ENCODE measurements around the gene VSTM2L.
A peak's percentile ranks its signal among the peaks of the same experiment; 100 is the strongest.
"Not testable (repeated sequence)": the region's sequence is repeated elsewhere in the genome, so short reads cannot be mapped to it uniquely, and the experiment has no call there.

VSTM2L gene, protein sequence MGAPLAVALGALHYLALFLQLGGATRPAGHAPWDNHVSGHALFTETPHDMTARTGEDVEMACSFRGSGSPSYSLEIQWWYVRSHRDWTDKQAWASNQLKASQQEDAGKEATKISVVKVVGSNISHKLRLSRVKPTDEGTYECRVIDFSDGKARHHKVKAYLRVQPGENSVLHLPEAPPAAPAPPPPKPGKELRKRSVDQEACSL

GRCh38 chr20:37902504-37903313 lies at the start of gene VSTM2L:
Gene VSTM2L, plus strand, starts transcription at chr20:37903127. Its CDS starts 224 bp downstream, at chr20:37903351.
- DNase-seq (ENCODE audit: low spot score), result no peak

DNA sequence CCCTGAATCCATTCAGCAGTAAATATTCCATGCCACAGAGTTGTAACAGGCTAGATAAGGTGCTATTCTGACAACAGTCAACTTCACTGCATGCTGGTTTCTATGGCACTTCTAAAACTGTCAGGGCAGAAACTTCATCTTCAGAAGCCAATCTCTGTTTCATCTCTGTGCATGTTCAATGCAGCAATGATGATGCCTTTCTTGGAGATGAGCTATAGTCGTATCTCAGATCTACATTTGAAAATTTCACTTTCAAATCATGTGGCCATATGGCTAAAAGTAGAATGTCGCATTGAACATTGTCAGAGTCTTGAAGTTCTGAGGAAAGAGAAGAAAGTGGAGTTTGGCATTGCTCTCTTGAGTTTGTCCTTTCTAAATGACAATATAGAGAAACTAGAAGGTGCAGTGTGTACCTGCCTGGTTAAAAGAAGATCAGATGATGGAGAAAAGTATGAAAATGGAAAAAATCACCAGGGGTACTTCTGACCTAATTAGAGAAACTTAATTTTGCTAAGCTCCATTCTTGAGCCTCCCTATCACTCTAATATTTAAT lies 49.0 kb upstream of the VSTM2L start:
- no peak for DNase-seq (ENCODE audit: low spot score)

DNA sequence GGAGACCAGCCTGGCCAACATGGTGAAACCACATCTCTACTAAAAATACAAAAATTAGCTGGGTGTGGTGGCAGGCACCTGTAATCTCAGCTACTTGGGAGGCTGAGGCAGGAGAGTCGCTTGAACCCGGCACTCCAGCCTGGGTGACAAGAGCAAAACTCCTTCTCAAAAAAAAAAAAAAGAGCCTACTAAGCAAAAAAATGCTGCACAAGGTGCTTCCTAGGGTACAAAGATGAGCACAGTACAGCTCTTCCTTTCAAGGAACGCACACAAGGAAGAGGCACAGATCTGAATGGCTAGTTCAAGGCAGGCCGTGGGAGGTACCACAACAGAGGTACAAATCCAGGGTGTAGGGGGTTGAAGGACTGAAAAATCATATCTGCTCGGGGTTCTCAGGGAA lies 46.9 kb upstream of the VSTM2L start:
- DNase-seq (ENCODE audit: low spot score), result not testable (repeated sequence)

GRCh38 chr20:37856932-37857660 lies 45.8 kb upstream of the VSTM2L start:
- DNase-seq (ENCODE audit: low spot score), result no peak

- no peak for DNase-seq (ENCODE audit: low spot score)
Observed at GRCh38 chr20:37859406-37860171, 43.3 kb upstream of the VSTM2L start.

DNA sequence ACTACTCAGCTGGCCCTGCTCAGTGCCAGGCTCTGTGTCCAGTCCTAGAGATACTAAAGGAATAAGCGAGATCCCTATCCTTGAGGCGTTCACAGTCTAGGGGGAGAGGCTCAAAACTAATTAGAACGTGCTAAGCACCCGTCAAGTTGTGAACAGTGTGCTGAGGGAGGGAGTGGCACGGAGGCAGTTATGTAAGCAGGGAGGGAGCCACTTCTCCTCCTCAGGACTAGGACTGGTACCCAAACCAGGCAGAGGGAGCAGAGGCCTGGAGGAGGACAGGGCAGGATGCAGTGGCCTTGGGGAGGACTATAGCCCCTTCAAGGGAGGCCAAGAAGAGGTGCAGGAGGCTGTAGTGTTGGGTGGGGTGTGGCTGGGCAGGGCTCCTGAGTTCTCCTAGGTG lies 39.6 kb upstream of the VSTM2L start:
- DNase-seq (ENCODE audit: low spot score), result no peak

DNA sequence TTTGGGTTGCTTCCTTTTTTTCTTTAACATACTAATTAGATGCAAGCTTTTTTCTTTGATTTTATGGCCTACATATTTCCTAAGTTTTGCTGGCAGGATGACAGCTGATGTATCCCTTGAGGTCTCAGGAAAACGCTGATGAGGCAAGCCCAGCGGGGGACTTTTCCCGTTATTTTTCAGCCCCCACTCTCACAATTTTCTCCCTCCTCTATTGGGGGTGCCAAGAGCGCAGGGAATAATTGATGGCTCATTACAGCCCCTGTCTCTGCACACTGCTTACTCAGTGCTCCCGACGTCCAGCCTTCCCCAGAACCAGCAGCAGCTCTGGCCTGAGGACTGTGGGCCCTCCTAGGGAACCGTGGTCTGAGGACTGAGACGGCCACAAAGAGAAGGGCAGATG lies 38.6 kb upstream of the VSTM2L start:
- no peak for DNase-seq (ENCODE audit: low spot score)

DNA sequence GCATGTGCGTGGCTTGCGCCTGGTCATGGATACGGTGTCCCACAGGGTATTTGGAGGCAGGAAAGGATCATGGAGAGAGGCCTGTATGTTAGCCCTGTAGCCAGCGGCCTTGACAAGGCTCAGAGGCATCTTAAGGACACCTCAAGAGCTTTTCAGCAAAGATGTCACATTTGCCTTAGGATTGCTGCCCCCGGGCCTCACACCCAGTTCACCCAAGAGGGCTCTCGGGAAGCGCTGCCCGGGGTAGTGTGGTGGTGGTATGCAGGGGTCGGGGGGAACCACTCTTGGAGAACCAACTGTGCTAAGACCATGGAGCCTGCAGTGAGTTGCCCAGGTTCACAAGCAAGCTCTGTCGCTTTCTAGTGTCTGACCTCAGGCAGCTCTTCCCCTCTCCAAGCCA lies 36.9 kb upstream of the VSTM2L start:
- no peak for DNase-seq (ENCODE audit: low spot score)

DNA sequence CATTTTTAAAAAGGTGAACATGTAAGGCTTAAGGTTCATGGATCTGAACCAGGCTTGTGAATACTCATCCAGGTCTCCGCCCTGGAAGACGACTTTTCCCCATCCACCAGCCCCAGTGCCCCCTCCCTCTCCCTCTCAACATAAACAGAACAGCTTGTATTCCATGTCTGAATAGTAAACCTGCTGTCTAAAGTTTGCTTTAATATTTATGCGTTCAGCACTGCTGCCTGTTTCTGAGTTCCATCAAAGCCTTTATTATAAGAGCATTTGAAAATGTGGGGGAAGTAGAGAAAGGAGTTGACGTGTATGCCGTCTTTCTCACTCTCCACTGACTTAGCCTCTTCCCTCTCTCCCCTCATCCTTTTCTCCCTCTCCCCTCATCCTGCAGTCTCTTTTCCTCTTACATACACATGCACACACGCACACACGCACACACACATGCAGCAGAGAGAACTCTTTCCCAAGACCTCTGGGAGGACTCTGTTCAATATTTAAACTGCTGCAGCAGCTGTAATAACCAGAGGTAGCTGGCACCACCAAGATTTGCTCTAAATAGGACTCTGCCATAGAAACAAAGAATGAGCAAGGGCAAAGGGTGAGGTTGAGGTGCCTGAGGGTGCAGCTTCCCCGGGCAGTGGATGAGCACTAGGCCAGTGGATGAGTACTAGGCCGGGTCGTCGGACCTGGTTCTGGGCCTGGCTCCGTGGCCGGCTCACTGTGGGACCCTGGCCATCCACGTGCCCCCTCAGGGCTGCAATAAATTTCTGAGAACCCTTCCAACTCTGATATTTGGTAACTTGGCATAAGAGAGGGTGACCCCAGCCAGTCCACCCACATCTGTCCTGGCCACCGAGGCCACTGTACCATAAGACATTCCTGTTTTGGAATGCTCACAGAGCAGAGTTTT lies 35.4 kb upstream of the VSTM2L start:
- DNase-seq (ENCODE audit: low spot score), result no peak

DNA sequence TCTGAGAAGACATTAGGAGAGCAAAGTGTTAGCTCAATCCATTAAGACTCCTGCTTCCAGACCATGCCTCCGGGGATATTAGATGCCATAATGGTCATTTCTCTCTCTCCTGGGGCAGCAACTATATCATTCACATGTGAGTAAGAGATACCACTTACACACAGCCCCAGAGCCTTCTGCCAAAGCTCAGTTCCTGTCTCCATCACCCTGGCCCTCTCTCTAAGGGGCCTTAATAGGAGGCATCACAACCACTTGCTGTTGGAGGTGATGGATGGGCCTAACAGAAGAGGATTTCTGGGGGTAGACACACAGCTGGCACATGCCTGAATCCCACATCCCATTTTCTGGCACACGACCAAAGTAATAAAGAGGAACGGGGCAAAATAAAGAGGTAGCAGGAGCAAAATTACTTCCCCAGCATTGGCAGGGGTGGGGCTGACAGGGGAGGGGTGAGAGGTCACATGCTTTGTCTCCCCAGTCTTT lies 34.0 kb upstream of the VSTM2L start:
- no peak for DNase-seq (ENCODE audit: low spot score)

DNA sequence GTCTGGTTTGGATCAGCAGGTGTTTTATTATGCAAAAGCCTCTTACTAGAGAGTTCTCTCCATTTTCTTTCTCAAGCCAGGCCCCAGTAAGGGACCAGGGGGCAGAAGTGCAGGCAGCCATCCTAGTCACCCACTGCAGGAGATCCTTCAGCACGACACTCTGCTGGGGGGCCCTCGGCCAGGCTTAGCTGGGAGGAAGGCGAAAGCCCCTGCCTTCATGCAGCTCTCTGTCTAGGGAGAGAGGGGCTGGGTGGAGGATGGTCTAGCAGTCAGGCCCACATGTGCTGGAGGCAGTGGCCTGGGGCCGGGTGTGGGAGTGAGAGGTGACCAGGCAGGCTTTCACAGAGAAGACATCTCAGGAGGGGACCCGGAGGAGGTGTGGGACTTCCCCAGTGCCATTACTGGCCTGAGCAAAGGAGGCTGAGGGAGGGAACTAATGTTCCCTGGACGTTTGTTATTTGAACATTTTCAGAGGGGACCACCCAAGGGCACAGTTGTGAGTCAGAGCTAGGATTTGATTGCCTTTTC lies 33.5 kb upstream of the VSTM2L start:
- DNase-seq (ENCODE audit: low spot score), result no peak

GRCh38 chr20:37870294-37870693 lies 32.6 kb upstream of the VSTM2L start:
- no peak for DNase-seq (ENCODE audit: low spot score)

DNA sequence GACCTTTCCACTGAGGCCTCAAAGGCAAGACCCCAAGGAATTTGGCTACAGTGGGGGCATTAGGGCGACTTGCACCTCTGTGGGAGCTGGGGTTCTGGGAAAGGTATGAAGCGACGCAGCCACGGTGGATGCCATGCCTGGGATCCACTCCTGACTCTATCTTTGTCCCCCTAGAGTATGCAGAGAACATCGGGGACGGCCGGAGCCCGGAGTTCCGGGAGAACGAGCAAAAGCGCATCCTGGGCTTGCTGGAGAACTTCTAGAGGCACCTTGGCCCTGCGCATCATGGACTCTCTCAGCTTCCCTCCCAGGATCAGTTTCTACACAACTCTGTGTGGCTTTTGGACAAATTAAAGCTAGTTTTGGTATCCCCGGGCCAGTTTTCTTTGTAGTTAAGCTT lies 31.2 kb upstream of the VSTM2L start:
- DNase-seq (ENCODE audit: low spot score), result no peak

DNA sequence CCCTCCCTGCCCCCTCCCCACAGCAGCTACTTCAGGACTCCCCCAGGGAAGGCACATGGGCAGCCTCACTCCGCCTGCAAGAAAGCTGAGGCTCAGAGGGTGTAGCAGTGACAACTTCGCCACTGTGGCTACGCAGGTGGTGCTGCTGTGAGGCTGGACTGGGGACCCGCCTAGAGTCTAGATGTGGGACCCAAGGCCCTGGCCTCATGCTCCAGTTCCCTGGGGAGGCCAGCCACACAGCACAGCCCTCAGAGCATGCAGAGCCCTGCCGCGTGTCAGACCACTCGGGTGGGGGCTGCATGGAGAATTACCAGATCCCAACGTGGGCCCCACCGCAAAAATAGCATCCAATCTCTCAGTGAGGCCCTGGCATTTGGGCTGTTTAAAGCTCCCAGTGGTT lies 30.8 kb upstream of the VSTM2L start:
- no peak for DNase-seq (ENCODE audit: low spot score)

DNA sequence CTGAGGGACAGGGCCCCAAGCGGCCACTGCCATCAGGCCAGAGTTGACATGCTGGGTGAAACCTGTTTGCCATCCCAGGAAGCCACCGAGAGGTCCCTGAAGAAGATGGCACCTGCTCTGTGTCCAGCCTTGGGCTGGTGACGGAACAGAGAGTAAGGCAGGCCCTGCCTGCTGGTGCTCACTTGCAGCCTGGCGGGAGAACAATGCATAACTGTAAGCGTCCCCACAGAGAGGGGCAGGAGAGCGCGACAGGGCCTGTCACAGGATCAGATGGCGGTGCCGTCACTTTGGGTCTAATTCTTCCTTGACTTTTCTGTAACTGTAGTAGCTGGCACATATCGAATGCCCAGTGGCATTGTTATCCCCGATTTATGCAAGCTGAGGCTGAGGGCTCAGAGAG lies 29.0 kb upstream of the VSTM2L start:
- DNase-seq (ENCODE audit: low spot score), result peak; percentile 58

- no peak for DNase-seq (ENCODE audit: low spot score)
Observed at GRCh38 chr20:37875460-37876175, 27.3 kb upstream of the VSTM2L start.

DNA sequence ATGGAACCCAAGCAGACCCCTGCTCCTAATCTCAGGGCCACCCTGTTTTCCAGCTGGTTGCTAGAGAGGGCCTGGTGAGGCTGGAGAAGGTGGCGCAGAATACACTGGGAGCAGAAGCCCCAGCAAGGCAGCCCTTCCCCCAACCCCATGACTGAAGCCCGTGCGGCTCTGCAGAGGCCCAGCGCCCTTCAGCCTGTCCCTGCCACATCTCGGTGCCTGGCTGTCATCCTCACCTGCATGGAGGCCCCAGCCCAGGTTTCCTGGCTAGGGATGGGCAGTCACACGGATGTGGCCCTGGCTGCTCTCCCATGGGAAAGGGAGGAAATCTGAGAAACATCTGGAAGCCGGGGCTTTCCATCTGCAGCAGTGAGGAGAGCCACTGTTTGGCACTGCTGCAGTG lies 26.1 kb upstream of the VSTM2L start:
- DNase-seq (ENCODE audit: low spot score), result no peak

DNA sequence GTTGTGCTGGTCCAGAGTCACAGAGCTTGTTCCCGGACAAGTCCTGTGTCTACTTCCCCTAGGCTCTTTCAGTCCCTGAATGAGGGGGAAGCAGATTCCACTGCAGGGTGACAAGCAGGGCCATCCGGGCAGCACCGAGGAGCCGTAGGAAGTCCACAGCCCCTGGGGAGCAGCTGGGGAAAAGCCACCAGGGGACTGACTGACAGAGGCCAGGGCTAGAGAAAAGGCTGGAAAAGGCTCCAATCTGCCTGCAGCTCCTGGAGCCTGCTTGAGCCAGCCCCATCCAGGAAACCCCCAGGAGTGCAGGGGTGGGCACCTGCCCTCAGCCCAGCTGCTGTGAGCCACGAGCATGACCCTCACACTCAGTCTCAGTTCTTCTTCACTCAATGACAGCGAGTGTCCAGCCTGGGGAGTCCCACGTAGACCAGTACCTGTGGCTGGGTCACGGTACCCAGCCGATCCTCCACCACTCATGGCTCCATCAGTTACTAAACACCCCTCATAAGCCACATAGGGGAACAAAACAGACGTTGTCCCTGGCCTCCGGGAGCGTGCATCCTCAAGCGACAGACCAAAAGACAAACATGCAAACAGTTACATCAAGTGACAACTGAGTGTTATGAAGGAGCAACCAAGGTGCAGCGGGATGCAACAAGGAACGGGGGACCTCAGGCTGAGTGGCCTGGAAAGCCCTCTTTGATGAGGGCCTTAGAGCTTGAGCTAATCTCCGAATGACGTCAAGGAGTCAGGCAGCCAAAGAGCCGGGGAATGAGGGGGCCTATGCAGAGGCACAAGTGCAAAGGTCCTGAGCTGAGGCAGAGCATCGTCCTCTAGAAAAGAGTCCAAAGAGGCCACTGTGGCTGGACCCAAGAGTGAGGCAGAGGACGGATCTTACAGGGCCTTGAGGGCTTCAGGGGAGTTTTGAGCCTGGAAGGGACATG lies 24.8 kb upstream of the VSTM2L start:
- DNase-seq (ENCODE audit: low spot score), result no peak

Measured in globus pallidus (tissue), 1 donor.